Testis (tissue), 2 donors: ENCODE measurements around the gene LDLRAD4.

Source experiments
- POLR2A ChIP-seq: fragments of 450-650 bp; IDR thresholded peaks from one replicate; pipeline ENCODE4 v1.6.1; 2017; ENCODE audit warnings: antibody characterized with exemption, mild to moderate bottlenecking, moderate library complexity
- TF ChIP-seq, protein P1 (sequence below), 3 experiments: fragments of 450-650 bp in 2 of 3; fragments of 200-600 bp in 1 of 3; sonication (generic) in 1 of 3; IDR thresholded peaks; one replicate each; pipeline ENCODE4 v1.5.1; 2016 to 2019; ENCODE audit warnings: antibody characterized with exemption in 3 of 3, mild to moderate bottlenecking in 2 of 3, moderate library complexity in 1 of 3

GRCh38 chr18:13399511-13399910, 181.0 kb downstream of the LDLRAD4 start:
- TF ChIP-seq, protein P1, sequence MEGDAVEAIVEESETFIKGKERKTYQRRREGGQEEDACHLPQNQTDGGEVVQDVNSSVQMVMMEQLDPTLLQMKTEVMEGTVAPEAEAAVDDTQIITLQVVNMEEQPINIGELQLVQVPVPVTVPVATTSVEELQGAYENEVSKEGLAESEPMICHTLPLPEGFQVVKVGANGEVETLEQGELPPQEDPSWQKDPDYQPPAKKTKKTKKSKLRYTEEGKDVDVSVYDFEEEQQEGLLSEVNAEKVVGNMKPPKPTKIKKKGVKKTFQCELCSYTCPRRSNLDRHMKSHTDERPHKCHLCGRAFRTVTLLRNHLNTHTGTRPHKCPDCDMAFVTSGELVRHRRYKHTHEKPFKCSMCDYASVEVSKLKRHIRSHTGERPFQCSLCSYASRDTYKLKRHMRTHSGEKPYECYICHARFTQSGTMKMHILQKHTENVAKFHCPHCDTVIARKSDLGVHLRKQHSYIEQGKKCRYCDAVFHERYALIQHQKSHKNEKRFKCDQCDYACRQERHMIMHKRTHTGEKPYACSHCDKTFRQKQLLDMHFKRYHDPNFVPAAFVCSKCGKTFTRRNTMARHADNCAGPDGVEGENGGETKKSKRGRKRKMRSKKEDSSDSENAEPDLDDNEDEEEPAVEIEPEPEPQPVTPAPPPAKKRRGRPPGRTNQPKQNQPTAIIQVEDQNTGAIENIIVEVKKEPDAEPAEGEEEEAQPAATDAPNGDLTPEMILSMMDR (IDR thresholded peaks at IDR 0.05) = no peak
- no peak for TF ChIP-seq POLR2A
